Endothelial cell (in vitro differentiated cells): ENCODE results near the gene ALOX15. TPM values are rescaled to one million over a fixed set of nuclear protein-coding genes. Genes with fewer than 3 reads are reported as not detected.

Source experiments
- DNase-seq: peaks from one replicate; pipeline ENCODE4 v3.0.0; 2021; ENCODE audit warnings: low spot score
- H3K27ac Mint-ChIP-seq: one replicate; pipeline ENCODE4 v1.8.0; 2021; ENCODE audit warnings: mixed read lengths, inconsistent platforms; ENCODE audit not compliant: unreplicated experiment
- H3K27me3 Mint-ChIP-seq: one replicate; pipeline ENCODE4 v1.8.0; 2021; ENCODE audit warnings: mild to moderate bottlenecking, moderate library complexity, mixed read lengths, inconsistent platforms; ENCODE audit not compliant: unreplicated experiment
- H3K36me3 Mint-ChIP-seq: one replicate; pipeline ENCODE4 v1.8.0; 2021; ENCODE audit warnings: mild to moderate bottlenecking, low read depth, mixed read lengths, inconsistent platforms; ENCODE audit not compliant: unreplicated experiment
- H3K4me1 Mint-ChIP-seq: one replicate; pipeline ENCODE4 v1.8.0; 2021; ENCODE audit warnings: mild to moderate bottlenecking, mixed read lengths, inconsistent platforms; ENCODE audit not compliant: unreplicated experiment
- H3K4me3 Mint-ChIP-seq: one replicate; pipeline ENCODE4 v1.8.0; 2021; ENCODE audit warnings: mild to moderate bottlenecking, mixed read lengths, inconsistent platforms; ENCODE audit not compliant: unreplicated experiment
- H3K9me3 Mint-ChIP-seq: one replicate; pipeline ENCODE4 v1.8.0; 2021; ENCODE audit warnings: mixed read lengths, inconsistent platforms; ENCODE audit not compliant: unreplicated experiment
- total RNA-seq: library from RNA; stranded (reverse); fragmentation: NEBNext Ultra II Directional; extraction: Animal tissue kit (Norgen Biotek cat#: 25700); gene quantifications from one replicate; pipeline ENCODE4 v1.2.1, GENCODE V29; 2021; ENCODE audit not compliant: unreplicated experiment
- TF ChIP-seq, protein P1 (sequence below): fragments of 200-600 bp; sonication (generic); IDR thresholded peaks from one replicate; pipeline ENCODE4 v1.5.0; 2021; ENCODE audit warnings: antibody characterized with exemption; ENCODE audit not compliant: unreplicated experiment

ALOX15 gene
- total RNA-seq, 1 donor from 2014 or later: 17.0 TPM

DNA sequence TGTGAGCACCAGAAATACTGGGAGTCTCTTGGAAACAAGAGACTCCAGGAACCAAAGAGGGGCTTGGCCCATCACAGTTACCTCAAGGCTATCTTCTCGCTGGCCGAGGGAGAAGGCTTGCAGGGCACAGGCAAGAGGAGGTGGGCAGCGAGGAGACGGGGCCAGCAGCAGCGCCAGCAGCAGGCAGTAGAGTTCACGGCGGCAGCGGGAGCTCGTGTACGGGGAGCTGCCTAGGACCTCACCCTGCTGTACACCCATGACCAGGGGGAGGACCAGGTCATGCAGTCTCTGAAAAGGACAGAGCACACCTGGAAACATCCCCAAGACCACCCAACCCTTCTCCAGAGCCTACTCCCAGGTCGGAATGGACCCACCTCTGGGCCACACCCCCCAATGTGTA is 31.7 kb upstream of the ALOX15 start:
- H3K27ac Mint-ChIP-seq: no peak overlapping the region
- TF ChIP-seq, protein P1, sequence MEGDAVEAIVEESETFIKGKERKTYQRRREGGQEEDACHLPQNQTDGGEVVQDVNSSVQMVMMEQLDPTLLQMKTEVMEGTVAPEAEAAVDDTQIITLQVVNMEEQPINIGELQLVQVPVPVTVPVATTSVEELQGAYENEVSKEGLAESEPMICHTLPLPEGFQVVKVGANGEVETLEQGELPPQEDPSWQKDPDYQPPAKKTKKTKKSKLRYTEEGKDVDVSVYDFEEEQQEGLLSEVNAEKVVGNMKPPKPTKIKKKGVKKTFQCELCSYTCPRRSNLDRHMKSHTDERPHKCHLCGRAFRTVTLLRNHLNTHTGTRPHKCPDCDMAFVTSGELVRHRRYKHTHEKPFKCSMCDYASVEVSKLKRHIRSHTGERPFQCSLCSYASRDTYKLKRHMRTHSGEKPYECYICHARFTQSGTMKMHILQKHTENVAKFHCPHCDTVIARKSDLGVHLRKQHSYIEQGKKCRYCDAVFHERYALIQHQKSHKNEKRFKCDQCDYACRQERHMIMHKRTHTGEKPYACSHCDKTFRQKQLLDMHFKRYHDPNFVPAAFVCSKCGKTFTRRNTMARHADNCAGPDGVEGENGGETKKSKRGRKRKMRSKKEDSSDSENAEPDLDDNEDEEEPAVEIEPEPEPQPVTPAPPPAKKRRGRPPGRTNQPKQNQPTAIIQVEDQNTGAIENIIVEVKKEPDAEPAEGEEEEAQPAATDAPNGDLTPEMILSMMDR: no peak
- peaks cover 4% of the 10 kb centered on the region for H3K27me3 Mint-ChIP-seq
- H3K4me1 Mint-ChIP-seq: peaks cover 25% of the 10 kb centered on the region
- H3K36me3 Mint-ChIP-seq: peaks cover 57% of the 10 kb centered on the region
- H3K9me3 Mint-ChIP-seq: no peaks in the 10 kb centered on the region
- DNase-seq: no peak
- no peak overlapping the region for H3K4me3 Mint-ChIP-seq

DNA sequence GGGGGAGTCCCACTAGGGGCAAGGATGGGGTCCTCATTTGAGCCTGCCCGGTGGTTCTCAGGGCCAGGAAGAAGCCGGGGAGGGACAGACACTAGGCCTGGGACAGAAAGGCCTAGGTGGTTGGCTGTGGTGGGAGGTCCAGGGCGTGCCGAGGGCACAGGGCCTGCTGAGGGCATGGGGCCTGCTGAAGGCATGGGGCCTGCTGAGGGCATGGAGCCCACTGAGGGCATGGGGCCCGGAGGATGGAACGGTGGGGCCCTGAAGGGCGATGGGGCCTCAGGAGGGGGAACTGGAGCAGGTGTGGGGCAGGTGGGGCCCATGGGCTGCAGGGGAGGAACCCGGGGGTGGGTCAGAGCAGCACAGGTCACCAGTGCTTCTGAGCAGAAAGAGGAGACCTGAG is 31.3 kb upstream of the ALOX15 start:
- Mint-ChIP-seq H3K27me3 (peaks cover 4% of the 10 kb centered on the region), H3K36me3 (peaks cover 55% of the 10 kb centered on the region), H3K4me1 (peaks cover 25% of the 10 kb centered on the region), H3K9me3 (no peaks in the 10 kb centered on the region), H3K4me3 (peak overlapping the region; percentile 74), H3K27ac (no peak overlapping the region)
- TF ChIP-seq, protein P1: no peak
- DNase-seq: no peak

DNA sequence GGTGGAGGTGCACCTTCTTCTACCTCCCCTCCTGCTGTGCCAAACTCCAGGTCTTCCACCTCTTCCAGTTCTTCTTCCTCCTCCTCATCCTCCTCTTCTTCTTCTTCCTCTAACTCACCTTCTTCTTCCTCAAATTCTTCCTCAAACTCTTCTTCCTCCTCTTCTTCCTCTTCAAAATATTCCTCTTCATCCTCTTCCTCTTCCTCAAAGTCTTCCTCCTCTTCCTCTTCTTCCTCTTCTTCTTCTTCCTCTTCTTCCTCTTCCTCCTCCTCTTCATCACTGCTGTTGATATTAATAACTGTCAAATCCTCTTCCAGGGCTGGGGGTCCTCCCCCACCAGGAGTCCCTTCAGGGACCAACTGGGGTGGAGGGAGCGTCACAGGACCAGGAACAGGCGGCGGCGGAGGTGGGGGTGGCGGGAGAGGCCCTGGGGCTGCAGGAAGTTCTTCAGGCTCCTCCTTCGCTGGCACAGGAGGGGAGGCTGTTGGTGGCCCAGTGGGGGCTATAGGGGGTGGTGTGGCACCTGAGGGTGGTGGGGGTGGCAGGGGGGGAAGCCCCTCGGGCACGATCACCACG is 30.7 kb upstream of the ALOX15 start:
- peak overlapping the region; percentile 85 for H3K4me3 Mint-ChIP-seq
- no peaks in the 10 kb centered on the region for H3K9me3 Mint-ChIP-seq
- peaks cover 50% of the 10 kb centered on the region for H3K36me3 Mint-ChIP-seq
- peak overlapping the region; percentile 80 for H3K27ac Mint-ChIP-seq
- peaks cover 3% of the 10 kb centered on the region for H3K27me3 Mint-ChIP-seq
- TF ChIP-seq, protein P1: no peak
- DNase-seq: no peak
- peaks cover 27% of the 10 kb centered on the region for H3K4me1 Mint-ChIP-seq

DNA sequence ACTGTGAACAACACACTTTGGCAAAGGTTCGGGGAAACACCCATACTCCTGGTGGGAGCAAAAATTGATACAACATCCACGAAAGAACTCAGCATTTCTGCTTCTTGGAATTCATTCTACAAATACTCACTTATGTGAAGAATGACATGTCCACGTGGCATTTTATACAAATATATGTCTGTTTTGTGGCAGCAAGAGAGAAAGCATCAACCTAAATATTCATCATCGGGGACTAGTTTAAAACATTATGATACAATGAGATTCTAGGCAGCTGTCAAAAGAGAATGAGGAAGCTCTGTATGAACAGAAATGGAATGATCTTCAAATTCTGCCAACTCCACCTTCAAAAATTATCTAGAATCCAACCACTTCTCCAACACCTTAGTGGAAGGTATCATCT is 25.7 kb upstream of the ALOX15 start:
- H3K4me1 Mint-ChIP-seq: peaks cover 14% of the 10 kb centered on the region
- peaks cover 16% of the 10 kb centered on the region for H3K36me3 Mint-ChIP-seq
- no peak for DNase-seq
- TF ChIP-seq, protein P1: no peak
- H3K9me3 Mint-ChIP-seq: no peaks in the 10 kb centered on the region
- no peak overlapping the region for H3K4me3 Mint-ChIP-seq
- H3K27ac Mint-ChIP-seq: no peak overlapping the region
- peaks cover 6% of the 10 kb centered on the region for H3K27me3 Mint-ChIP-seq

DNA sequence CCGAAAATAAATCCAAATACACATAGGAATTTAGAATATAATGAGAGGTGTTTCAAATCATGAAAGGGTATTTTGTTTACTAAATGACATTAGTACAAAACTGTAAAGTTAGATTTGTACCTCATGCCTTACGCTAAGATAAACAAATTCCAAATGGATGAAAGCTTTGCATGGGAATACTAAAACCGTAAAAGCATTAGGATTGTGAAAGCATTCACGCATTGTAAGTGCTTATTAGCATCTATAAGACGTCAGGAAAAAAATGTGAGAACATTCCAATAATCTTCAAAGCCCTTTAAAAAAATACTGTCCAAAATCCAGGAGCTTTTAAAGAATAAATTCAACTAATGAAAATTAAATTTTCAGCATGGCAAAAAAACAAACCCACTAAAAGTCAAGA is 24.8 kb upstream of the ALOX15 start:
- no peak for DNase-seq
- TF ChIP-seq, protein P1: no peak
- Mint-ChIP-seq H3K4me3 (no peak overlapping the region), H3K27me3 (peaks cover 7% of the 10 kb centered on the region), H3K27ac (peak overlapping the region; percentile 4), H3K4me1 (peaks cover 17% of the 10 kb centered on the region), H3K36me3 (peaks cover 11% of the 10 kb centered on the region), H3K9me3 (no peaks in the 10 kb centered on the region)
